Occipital lobe (tissue), 2 donors: ENCODE data around the gene STIM2. TPM values are rescaled to one million over a fixed set of nuclear protein-coding genes. Genes with fewer than 3 reads are reported as not detected.

Source experiments
- DNase-seq: peaks from one replicate; lab custom pipeline; 2025; lab: John Stamatoyannopoulos, UW
- total RNA-seq: library from RNA; depleted of rRNA; stranded (reverse); fragments of >200 nt; gene quantifications from one replicate; pipeline ENCODE4 v1.2.3, GENCODE V29; 2014

The STIM2 gene
- total RNA-seq, 1 donor from 2014 or later: 25.9 TPM

- DNase-seq: no peak
These were observed 140.9 kb downstream of the STIM2 start for GRCh38 chr4:27001398-27002164.

GRCh38 chr4:27003642-27004113 lies 143.0 kb downstream of the STIM2 start:
- DNase-seq: no peak

- DNase-seq: no peak
These were observed 144.9 kb downstream of the STIM2 start for GRCh38 chr4:27005501-27005900.

GRCh38 chr4:27005905-27006590 lies 145.4 kb downstream of the STIM2 start:
- DNase-seq: no peak

- no peak for DNase-seq
These were observed 146.0 kb downstream of the STIM2 start for GRCh38 chr4:27006646-27007045.

GRCh38 chr4:27007507-27007906 lies 146.9 kb downstream of the STIM2 start:
- DNase-seq: no peak

- DNase-seq: no peak
These were observed 148.0 kb downstream of the STIM2 start for GRCh38 chr4:27008679-27009078.

GRCh38 chr4:27009539-27009938 lies 148.9 kb downstream of the STIM2 start:
- no peak for DNase-seq

- DNase-seq: peak; percentile 24
These were observed 149.8 kb downstream of the STIM2 start for GRCh38 chr4:27010334-27010940.

- DNase-seq: no peak
These were observed 150.8 kb downstream of the STIM2 start for GRCh38 chr4:27011401-27011800.

- no peak for DNase-seq
These were observed 152.4 kb downstream of the STIM2 start for GRCh38 chr4:27013012-27013411.

- DNase-seq: no peak
These were observed 155.9 kb downstream of the STIM2 start for GRCh38 chr4:27016551-27016950.

- no peak for DNase-seq
These were observed 157.0 kb downstream of the STIM2 start for GRCh38 chr4:27017623-27018022.

GRCh38 chr4:27018076-27018475 lies 157.4 kb downstream of the STIM2 start:
- DNase-seq: no peak

GRCh38 chr4:27018910-27019309 lies 158.3 kb downstream of the STIM2 start:
- no peak for DNase-seq

- DNase-seq: no peak
These were observed 159.1 kb downstream of the STIM2 start for GRCh38 chr4:27019766-27020165.

- DNase-seq: no peak
These were observed 159.6 kb downstream of the STIM2 start for GRCh38 chr4:27020203-27020602.

- no peak for DNase-seq
These were observed 160.0 kb downstream of the STIM2 start for GRCh38 chr4:27020603-27021002.

- no peak for DNase-seq
These were observed 162.3 kb downstream of the STIM2 start for GRCh38 chr4:27022963-27023362.

GRCh38 chr4:27023366-27023765 lies 162.7 kb downstream of the STIM2 start:
- DNase-seq: no peak

GRCh38 chr4:27024805-27025204 lies 164.2 kb downstream of the STIM2 start:
- DNase-seq: no peak

- DNase-seq: no peak
These were observed 166.8 kb downstream of the STIM2 start for GRCh38 chr4:27027428-27027827.
